NOMO-1 treated with dmso at 0.1 percent for 144 hours (cell line): ENCODE measurements around the gene PLD4.
"Not testable (repeated sequence)": the region's sequence is repeated elsewhere in the genome, so short reads cannot be mapped to it uniquely, and the experiment has no call there.

ENCODE experiments used
- DNase-seq: peaks from one replicate; lab custom pipeline; 2025; ENCODE audit not compliant: unreplicated experiment; lab: John Stamatoyannopoulos, UW

Gene PLD4

DNA sequence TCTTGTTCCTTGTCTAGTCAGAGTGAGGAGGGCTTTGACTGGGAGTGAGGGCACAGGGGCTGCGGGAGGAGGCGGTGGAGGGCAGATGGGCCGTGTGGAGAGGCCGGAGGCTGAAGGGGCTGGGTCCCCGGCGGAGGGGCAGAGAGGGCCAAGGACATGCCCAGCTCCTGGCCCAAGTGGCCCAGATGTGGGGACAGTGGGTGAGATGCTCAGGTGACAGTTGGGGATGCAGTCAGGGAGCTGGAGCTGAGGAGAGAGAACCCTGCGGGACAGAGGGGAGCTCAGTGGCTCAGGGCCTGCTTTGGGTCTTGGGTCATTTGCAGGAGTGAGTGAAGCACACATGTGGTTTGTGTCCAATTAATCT lies 26.5 kb upstream of the PLD4 start:
- no peak for DNase-seq

DNA sequence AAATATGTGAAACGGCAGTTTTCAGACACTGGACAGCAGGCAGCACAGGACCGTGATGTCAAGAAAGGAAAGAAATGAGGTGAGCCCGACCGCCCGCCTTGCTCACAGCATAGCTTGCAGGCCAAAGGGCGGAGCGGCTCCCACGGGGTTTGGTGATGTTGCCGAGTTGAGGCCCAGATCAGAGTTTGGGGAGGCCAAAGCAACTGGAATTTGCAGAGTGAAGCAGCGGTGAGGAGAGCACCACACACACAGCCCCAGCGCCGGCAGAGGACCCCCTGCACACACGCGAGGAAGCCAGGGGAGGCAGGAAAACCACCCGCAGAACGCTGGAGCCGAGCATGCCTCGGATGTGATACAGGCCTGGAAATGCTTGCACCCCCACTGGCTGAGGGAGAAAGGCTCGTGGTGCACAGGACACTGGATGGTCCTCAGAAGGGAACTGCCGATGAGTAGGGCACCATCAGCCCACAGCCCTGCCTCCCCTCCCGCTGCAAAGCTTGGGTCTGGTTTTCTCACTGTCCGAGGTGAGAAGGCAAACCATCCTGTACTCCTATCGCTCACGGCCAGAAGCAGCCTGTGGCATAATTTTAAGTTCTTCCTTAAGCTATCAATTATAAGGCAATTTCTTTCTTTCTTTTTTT lies 25.7 kb upstream of the PLD4 start:
- DNase-seq = no peak

DNA sequence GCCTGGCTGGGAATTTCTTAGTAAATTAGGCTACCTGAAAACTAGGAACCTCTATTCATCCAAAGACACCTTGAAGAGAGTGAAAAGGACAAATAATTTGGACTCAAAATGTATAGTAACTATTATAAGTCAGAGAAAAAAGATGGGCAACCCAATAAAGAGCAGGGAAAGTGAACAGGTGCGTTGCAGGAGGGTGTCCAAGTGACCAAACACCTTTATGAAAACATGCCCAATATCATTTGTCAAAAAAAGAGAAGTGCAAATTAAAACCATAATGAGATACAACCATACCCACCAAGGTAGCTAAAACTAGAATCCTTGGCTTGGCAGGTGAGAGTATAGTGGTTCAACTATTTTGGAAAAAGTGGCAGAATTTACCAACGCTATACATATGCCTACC lies 24.9 kb upstream of the PLD4 start:
- no peak for DNase-seq

DNA sequence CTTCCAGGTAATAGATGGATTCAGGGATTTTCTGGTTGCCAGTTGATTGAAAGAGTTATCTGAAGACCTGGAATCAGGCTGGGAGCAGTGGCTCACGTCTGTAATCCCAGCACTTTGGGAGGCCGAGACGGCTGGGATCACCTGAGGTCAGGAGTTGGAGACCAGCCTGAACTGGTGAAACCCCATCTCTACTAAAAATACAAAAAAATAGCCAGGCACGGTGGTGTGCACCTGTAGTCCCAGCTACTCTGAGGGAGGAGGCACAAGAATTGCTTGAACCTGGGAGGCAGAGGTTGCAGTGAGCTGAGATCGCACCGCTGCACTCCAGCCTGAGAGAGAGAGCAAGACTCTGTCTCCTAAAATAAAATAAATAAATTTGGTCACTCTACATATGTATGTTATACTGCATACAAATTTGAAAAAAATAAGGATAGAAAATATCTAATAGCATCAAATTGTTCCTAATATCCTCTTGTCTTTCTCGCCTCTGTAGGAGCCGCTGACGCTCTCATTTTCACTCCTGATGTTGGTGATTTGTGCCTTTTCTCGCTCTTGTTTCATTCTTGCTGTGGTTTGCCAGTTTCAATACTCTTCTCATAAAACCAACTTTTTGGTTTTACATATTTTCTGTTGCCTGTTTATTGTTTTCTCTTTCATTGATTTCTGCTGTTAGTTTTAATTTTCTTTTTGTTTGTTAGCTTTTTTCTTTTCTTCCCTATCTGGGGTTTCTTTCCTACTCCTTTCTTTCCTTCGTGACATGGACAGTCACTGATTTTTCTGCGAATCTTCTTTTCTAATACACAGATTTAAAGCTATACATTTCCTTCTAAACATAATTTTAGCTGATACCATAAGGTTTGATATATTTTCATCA lies 23.8 kb upstream of the PLD4 start:
- DNase-seq = no peak

DNA sequence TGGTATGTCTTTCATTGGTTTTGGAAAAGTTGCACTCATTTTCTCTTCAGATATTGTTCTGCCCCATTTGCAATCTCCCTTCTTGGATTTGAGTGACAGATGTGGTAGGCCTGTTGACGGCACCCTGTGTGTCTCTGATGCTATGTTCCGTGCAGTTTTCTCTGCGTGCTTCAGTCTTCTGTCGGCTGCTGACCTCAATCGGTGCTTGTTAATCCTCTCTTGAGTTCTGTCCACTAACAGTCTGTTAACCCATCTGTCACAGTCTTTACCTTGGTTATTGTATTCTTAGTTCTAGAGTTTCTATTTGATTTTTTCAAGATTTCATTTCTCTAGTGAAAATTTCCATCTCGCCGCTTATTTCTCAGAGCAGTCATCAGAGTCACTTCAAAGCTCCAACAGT lies 20.7 kb upstream of the PLD4 start:
- DNase-seq = no peak

DNA sequence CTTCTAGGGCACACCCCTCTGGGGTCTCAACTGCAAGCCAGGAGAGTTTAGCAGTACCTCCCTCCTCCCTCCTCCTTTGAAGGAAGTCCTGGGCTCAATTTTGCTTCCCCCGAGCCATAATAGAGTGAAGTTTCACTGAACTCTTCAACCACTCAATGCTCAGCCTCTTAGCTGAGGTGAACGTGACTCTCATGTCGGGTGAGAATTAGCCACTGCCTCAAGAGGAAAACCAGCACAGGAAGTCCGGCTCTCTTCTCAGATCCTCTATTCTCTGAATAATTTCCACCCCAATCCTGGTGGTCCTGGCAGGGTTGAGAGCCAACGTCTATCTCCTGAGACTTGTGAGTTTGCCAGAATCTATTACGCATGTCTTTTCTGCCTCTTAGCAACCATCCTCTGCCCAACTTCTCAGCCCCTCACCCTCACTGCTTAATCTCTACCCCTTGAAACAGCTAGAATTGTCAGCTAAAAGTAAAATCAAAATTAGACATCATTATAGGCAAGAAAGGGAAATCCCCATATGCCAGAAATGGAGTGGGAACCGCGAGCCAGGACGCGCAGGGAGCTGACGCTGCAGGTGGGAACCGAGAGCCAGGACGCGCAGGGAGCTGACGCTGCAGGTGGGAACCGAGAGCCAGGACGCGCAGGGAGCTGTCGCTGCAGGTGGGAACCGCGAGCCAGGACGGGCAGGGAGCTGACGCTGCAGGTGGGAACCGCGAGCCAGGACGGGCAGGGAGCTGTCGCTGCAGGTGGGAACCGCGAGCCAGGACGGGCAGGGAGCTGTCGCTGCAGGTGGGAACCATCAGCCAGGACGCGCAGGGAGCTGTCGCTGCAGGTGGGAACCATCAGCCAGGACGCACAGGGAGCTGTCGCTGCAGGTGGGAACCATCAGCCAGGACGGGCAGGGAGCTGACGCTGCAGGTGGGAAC lies 19.8 kb upstream of the PLD4 start:
- DNase-seq = not testable (repeated sequence)

DNA sequence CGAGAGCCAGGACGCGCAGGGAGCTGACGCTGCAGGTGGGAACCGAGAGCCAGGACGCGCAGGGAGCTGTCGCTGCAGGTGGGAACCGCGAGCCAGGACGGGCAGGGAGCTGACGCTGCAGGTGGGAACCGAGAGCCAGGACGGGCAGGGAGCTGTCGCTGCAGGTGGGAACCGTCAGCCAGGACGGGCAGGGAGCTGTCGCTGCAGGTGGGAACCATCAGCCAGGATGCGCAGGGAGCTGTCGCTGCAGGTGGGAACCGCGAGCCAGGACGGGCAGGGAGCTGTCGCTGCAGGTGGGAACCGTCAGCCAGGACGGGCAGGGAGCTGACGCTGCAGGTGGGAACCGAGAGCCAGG lies 19.1 kb upstream of the PLD4 start:
- not testable (repeated sequence) for DNase-seq

DNA sequence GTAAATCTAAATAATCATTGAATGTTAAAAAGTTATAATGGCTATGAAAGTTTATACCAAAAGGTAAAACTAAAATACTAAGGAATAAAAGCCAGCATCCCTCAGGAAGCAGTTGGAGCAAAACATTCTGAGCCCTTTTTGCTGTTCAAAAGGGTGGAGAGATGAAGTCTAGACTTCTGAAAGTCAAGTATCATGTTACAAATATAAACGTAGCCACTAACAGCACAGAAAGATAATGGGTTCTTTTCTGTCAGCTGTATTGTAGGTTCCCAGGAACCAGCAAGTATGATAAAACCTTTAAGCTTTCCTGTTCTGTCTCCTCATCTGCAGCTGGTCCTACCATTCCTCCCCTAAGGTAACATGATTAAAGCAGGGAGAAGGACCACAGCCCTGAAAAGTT lies 16.4 kb upstream of the PLD4 start:
- DNase-seq = no peak

DNA sequence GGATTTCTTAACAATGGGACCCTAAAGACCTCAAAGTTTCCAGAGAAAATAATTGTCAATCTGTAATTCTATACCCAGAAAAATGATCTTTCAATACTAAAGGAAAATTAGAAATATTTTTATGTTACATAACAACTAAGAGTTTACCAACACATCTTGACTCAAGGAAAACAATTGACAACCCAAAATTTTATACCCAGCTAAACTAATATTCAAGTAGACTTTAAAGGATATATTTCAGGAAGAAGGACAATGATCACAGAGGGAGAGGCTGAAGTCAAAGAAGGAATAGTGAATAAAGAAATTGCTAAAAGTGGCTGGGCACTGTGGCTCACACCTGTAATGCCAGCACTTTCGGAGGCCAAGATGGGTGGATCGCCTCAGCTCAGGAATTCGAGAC lies 12.6 kb upstream of the PLD4 start:
- DNase-seq = no peak

DNA sequence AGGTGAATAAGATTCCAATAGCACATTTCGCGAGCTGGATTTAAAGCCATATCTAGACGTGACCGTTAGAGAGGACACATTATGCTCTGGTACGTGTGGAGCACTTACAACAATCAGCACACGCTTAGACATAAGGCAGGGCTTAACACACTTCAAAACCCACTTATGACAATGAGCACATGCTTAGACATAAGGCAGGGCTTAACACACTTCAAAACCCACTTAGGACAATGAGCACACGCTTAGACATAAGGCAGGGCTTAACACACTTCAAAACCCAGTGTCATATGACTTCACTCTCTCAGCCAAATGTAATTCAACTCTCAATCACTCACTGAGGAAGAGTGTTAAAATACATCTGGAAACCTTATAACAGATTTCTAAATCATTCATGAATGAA lies 11.2 kb upstream of the PLD4 start:
- DNase-seq = no peak

DNA sequence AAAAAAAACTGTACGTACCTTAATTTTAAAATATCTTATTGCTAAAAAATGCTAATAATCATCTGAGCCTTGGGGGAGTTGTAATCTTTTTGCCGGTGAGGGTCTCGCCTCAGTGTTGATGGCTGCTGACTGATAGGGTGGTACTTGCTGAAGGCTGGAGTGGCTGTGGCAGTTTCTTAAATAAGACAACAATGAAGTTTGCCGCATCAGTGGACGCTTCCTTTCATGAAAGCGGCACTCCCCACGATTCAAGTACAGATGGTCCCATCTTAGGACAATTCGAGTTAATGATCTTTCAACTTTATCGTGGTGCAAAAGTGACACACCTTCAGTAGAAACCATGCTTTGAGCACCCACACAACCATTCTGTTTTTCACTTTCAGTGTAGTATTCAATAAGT lies 7.6 kb upstream of the PLD4 start:
- DNase-seq = no peak

DNA sequence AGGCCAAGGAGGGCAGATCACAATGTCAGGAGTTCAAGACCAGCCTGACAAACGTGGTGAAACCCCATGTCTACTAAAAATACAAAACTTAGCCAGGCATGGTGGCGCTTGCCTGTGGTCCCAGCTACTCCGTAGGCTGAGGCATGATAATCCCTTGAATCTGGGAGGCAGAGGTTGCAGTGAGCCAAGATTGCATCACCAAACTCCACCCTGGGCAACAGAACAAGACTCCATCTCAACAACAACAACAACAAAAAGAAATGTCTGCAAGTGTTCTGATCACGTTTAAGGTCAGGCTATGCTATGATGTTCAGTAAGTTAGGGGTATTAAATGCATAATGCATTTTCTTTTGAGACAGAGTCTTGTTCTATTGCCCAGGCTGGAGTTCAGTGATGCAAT lies 6.7 kb upstream of the PLD4 start:
- DNase-seq = no peak

DNA sequence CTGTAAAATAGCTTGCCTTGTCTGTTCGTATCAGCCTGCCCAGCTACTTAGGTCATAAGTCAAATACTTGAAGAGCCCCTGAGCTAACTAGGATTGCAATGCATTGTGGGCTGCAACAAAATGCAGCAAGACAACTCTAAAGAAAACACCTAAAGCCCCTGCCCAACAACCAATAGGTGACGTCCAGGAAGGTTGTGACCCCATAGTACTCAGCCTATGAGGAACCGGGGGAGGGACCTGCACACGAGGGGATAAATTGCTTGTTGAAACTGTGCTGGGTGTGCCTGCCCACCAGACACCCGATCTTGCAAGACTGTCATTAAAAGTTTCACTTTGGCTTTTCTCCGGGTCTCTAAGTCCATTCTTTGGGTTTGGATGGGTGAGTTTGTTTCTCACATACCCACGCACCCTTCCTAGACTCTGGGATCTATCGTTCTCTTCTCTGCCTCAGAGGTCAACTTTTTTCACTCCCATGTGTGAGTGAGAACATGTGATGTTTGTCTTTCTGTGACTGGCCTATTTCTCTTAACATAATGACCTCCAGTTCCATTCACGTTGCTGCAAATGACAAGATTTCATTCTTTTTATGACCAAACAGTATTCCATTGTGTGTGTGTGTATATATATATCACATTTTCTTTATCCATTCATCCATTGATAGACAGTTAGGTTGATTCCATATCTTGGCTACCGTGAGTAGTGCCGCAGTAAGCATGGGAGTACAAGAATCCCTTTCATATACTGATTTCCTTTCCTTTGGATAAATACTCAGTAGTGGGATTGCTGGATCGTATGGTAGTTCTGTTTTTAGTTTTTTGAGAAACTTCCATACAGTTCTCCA lies 5.3 kb upstream of the PLD4 start:
- DNase-seq = not testable (repeated sequence)

DNA sequence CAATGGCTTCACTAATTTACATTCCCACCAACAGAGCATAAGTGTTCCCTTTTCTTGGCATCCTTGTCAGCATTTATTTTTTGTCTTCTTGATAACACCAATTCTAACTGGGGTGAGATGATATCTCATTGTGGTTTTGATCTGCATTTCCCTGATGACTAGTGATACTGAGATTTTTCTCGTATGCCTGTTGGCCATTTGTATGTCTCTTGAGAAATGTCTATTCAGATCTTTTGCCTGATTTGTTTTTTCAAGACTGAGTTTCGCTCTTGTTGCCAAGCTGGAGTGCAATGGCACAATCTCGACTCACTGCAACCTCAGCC lies 4.7 kb upstream of the PLD4 start:
- no peak for DNase-seq

DNA sequence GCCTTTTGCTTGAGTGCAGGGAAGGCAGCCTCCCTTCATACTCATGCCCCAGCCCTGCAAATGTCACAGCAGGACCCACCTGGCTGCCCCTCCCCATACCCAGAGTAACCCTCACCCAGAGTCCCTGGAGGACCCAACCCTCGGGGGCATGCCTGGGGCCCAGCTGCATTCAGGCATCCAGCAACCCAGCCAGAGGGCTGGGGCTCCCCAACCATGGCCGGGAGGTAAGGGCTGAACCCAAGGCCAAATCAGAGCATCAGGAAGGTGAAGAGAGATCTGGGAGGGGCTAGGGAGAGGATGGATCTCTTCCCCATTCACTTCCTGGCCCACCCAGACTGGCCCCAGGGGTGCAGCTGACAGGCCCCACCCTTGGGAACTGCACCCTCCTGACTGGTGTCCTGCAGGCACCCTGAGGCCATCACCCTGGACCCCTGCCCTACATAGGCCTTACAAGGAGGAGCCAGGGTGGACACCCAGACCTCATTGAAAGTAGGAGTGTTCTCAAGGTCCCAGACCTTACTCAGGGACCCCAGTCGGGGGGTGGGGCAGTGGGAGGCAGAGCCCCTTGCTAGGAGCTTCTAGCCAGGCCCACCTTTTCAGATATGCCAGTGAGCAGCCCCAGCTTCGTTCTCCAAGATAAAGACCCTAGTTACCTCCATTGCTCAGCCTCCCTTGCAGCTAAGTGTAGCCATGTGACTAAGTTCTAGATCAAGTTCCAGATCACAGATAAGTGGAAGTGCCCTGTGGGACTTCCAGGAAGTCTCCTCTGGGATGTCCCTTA lies 849 bp upstream of the PLD4 start:
- DNase-seq = no peak

DNA sequence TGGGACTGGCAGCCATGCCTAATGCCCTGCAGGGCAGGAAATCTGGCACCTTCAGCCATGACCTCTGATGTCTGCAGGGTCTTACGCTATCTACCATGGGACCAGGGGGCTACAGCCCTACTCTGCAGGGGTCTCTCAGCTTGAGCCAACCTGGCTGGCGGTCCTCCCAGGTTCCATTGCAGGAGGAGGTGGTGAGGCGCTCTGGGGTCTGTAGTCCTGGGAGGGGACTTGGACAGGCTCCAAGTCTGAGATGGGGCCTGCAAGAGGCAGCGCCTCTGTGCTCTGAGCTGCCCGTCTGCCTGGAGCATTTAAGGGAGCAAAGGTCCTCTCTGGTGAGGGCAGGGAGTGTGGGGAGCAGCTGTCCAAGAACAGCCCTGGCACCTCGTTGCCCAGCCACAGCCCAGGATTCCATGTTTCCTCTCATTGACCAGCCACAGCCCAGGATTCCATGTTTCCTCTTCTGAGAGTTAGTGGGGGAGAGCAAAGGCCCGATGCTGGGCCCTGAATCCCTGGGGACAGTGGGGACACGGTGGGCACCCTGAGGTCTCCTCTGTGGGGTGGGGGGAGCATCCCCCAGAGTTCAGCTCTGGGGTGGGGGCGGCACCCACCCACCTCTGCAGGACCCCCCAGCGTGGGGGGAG lies 655 bp downstream of the PLD4 start:
- no peak for DNase-seq

DNA sequence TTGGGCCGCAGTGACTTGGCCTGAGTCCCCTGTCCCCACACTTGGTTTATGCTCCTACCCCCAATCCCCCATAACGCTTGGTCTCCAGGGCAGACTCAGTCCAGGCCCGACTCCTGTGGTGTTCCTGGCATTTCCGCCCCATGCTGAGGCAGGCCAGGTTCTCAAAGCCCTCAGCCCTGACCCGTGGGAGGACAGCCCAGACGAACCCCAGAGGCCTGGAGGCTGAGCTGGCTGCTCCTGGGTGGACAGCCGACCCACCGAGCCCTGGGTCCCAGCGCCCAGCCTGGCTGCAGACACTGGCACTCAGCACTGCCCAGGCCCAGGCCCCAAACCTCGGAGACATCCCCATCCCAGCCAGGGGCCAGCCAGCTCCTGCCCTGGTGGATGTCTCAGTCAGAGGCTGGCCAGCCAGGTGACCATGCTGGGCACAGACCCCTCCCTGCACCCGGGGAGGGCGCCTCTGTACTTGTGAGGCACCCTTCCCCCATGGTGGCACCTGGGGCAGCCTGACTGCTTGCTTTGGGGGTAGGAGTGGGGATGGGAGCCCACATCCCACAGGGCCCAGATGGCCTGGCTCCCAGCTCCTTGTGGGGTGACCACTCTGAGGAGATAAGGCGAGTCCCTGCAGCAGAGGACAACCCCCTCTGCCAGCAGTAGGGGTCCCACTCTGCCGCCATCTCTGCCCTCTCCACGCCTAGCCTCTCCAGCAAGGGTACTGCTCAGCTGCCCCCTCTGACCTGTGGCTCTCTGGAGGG lies 1.4 kb downstream of the PLD4 start:
- DNase-seq = no peak

DNA sequence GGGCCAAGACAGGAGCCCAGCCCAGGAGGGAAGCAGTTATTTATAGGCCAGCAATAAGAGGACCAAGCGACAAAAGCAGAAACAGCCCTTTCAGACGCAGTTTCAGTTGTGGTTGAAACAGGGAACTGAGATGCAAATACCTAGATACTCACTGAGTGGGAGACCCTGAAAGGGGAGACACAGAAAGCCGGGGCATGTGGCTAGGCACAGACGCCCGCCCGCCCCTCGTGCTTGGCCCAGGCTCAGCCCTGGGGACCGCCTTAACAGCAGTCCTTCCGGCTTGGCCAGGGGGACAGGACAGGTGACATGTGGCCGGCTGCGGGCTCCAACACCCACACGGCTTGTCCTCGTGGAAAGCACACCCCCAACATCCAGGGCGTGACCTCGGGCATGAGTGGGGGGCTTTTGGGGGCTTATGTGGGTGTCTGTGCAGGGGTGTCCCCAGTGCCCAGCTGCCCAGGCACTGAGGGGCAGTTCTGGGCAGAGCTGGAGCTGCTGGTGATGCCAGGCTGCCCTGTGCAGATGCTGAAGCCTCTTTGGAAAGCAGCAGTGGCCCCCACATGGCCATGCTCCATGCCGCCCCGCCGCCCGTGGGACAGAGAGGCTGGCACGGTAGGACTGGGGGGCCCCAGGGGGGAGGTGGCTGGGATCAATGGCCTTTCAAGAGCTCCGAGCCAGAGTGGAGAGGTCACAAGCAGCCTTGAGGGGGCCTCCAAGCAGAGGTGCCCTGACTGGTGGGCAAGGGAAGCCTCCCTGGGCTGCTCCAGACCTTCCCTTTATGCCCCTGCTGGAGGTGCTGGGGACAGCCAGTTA lies 2.1 kb downstream of the PLD4 start:
- DNase-seq = peak; percentile 77
